IPS DF 19.7 (cell line): ENCODE data around the gene SLC22A16.
"Not testable (repeated sequence)": the region's sequence is repeated elsewhere in the genome, so short reads cannot be mapped to it uniquely, and the experiment has no call there.

Source experiments
- DNase-seq: peaks from one replicate; pipeline ENCODE4 v3.0.0-alpha.2; 2013; ENCODE audit warnings: low read depth, low spot score

SLC22A16 gene

GRCh38 chr6:110491299-110491643 lies 14.9 kb upstream of the SLC22A16 start:
- no peak for DNase-seq

- DNase-seq = no peak
Measured at GRCh38 chr6:110490110-110490509, 13.7 kb upstream of the SLC22A16 start.

GRCh38 chr6:110488606-110489190 lies 12.3 kb upstream of the SLC22A16 start:
- DNase-seq = no peak

GRCh38 chr6:110487968-110488381 lies 11.6 kb upstream of the SLC22A16 start:
- DNase-seq = not testable (repeated sequence)

- no peak for DNase-seq
Measured at GRCh38 chr6:110486756-110487155, 10.3 kb upstream of the SLC22A16 start.

- no peak for DNase-seq
Measured at GRCh38 chr6:110485491-110485890, 9.1 kb upstream of the SLC22A16 start.

GRCh38 chr6:110484321-110484720 lies 7.9 kb upstream of the SLC22A16 start:
- DNase-seq = no peak

GRCh38 chr6:110482774-110483400 lies 6.5 kb upstream of the SLC22A16 start:
- DNase-seq = no peak

GRCh38 chr6:110481081-110481480 lies 4.7 kb upstream of the SLC22A16 start:
- no peak for DNase-seq

- no peak for DNase-seq
Measured at GRCh38 chr6:110475066-110475653, 1.3 kb downstream of the SLC22A16 start.

GRCh38 chr6:110474500-110474899 lies 1.9 kb downstream of the SLC22A16 start:
- no peak for DNase-seq

- DNase-seq = no peak
Measured at GRCh38 chr6:110472739-110473138, 3.7 kb downstream of the SLC22A16 start.

GRCh38 chr6:110471726-110472365 lies 4.6 kb downstream of the SLC22A16 start:
- no peak for DNase-seq

- DNase-seq = no peak
Measured at GRCh38 chr6:110468731-110469130, 7.7 kb downstream of the SLC22A16 start.

- DNase-seq = no peak
Measured at GRCh38 chr6:110467566-110468140, 8.8 kb downstream of the SLC22A16 start.

- DNase-seq = no peak
Measured at GRCh38 chr6:110462884-110463481, 13.4 kb downstream of the SLC22A16 start.

- no peak for DNase-seq
Measured at GRCh38 chr6:110461376-110461775, 15.0 kb downstream of the SLC22A16 start.

- DNase-seq = no peak
Measured at GRCh38 chr6:110459137-110459536, 17.3 kb downstream of the SLC22A16 start.

- DNase-seq = no peak
Measured at GRCh38 chr6:110458476-110458875, 17.9 kb downstream of the SLC22A16 start.

- DNase-seq = not testable (repeated sequence)
Measured at GRCh38 chr6:110457567-110458175, 18.7 kb downstream of the SLC22A16 start.

GRCh38 chr6:110456694-110457093 lies 19.7 kb downstream of the SLC22A16 start:
- DNase-seq = no peak

GRCh38 chr6:110449541-110449895 lies 26.9 kb downstream of the SLC22A16 start:
- no peak for DNase-seq
